ENCODE measurements around the gene PCSK9. TPM values are rescaled to one million over a fixed set of nuclear protein-coding genes. Genes with fewer than 3 reads are reported as not detected.
"Not testable (repeated sequence)": the region's sequence is repeated elsewhere in the genome, so short reads cannot be mapped to it uniquely, and the experiment has no call there.

The PCSK9 gene
- total RNA-seq, 1 experiment from 2014 or later, result not detected

GRCh38 chr1:55109005-55109404 lies 69.7 kb downstream of the PCSK9 start:
- DNase-seq (ENCODE audit: low spot score); in situ Hi-C loops (cut with HindIII; ENCODE audit: low sequenced_read_pairs): not testable (repeated sequence)

Other genes starting within 250 kb of the PCSK9 start
- gene TTC22, start 238.2 kb upstream of the PCSK9 start, total RNA-seq (2014; rRNA removed; shearing (Covaris generic)), result not detected in 2 replicates
- gene DHCR24, start 152.4 kb upstream of the PCSK9 start, total RNA-seq (2014; rRNA removed; shearing (Covaris generic)), result 77.8 and 101 TPM in 2 replicates
- not detected in 2 replicates for gene TMEM61, start 58.9 kb upstream of the PCSK9 start, total RNA-seq (2014; rRNA removed; shearing (Covaris generic))
- gene BSND, start 40.6 kb upstream of the PCSK9 start, total RNA-seq (2014; rRNA removed; shearing (Covaris generic)), result not detected in 2 replicates
- 14.3 and 20.8 TPM in 2 replicates for gene USP24, start 175.8 kb downstream of the PCSK9 start, total RNA-seq (2014; rRNA removed; shearing (Covaris generic))